ENCODE results near the gene CHMP4B.
"Not testable (repeated sequence)": the region's sequence is repeated elsewhere in the genome, so short reads cannot be mapped to it uniquely, and the experiment has no call there.

CHMP4B gene

DNA sequence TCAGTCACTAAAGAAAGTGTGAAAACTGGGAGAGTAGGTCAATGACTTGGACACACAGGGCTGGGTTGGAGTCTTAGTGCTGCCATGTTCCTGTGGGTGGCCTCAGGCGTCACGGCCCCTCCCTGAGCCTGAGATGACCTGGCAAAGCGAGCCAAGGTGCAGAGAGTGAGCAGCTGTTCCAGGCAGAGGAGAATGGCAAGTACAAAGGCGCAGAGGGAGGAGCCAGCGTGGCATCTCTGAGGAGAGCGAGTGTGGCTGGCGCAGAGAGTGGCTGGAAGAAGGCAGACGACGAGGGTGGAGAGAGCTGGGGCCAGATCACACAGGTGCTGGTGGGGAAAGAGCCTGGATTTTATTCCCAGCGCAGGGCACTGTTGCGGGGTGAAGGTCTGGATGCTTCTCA, 20.6 kb upstream of the CHMP4B start:
- DNase-seq = no peak

DNA sequence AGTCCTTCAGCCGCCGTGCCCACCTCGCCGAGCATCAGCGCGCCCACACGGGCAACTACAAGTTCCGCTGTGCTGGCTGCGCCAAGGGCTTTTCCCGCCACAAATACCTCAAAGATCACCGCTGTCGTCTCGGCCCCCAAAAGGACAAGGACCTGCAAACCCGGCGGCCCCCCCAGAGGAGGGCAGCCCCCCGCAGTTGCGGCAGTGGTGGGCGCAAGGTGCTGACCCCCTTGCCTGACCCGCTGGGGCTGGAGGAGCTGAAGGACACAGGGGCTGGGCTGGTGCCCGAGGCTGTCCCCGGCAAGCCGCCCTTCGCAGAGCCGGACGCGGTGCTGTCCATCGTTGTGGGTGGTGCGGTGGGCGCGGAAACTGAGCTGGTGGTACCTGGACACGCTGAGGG, 20.1 kb upstream of the CHMP4B start:
- no peak for DNase-seq

DNA sequence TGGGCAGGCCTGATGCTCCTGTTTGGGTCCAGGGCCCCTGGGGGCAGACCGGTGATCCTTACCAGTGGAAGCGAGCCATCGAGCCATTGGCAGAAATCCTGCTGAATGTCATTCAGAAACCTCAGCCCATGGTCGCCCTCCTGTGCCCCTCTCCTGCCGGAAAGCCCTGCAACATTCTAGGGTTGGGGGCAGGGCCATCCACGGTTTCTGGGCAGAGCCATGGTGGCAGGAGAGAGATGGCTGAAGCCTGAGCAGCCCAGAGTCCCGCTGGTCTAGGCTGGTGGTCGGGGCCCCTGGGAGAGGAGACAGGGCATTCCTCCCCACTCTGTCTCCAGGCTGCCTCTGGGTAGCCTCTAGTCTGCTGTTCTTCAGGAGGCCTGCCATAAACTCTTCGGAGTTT, 19.6 kb upstream of the CHMP4B start:
- no peak for DNase-seq

DNA sequence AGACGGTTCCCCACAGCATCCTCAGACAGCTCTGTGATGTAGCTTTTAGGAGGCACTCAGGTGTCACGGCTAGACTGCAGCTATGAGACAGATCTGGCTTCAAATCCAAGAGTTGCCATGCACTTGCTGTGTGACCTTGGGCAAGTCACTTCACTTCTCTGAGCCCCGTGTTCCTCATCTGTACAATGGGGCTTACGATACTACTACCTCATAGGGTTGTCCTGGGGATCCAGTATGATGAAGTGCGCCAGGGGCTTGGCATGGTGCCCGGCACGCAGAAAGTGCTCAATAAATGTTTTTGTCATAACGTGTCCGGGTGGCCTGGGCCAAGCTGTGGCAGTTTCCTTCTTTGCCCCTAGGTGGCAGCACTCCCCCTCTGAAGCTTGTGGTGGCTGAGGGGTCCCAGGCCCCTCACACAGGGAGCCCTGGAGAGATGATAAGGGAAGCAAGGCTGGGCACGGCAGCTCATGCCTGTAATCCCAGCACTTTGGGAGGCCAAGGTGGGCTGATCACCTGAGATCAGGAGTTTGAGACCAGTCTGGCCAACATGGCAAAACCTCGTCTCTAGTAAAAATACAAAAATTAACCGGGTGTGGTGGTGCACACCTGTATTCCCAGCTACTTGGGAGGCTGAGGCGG, 19.1 kb upstream of the CHMP4B start:
- DNase-seq = no peak

DNA sequence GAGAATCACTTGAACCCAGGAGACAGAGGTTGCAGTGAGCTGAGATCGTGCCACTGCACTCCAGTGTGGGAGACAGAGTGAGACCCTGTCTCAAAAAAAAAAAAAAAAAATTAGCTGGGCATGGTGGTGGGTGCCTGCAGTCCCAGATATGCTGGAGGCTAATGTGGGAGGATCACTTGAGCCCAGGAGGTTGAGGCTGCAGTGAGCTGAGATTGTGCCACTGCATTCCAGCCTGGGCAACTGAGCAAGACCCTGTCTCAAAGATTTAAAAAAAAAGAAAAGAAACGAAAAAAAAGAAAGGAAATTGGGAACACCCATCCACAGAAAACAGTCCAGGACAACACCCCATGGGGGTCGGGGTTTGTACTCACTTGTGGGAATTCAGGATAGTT, 18.6 kb upstream of the CHMP4B start:
- not testable (repeated sequence) for DNase-seq

DNA sequence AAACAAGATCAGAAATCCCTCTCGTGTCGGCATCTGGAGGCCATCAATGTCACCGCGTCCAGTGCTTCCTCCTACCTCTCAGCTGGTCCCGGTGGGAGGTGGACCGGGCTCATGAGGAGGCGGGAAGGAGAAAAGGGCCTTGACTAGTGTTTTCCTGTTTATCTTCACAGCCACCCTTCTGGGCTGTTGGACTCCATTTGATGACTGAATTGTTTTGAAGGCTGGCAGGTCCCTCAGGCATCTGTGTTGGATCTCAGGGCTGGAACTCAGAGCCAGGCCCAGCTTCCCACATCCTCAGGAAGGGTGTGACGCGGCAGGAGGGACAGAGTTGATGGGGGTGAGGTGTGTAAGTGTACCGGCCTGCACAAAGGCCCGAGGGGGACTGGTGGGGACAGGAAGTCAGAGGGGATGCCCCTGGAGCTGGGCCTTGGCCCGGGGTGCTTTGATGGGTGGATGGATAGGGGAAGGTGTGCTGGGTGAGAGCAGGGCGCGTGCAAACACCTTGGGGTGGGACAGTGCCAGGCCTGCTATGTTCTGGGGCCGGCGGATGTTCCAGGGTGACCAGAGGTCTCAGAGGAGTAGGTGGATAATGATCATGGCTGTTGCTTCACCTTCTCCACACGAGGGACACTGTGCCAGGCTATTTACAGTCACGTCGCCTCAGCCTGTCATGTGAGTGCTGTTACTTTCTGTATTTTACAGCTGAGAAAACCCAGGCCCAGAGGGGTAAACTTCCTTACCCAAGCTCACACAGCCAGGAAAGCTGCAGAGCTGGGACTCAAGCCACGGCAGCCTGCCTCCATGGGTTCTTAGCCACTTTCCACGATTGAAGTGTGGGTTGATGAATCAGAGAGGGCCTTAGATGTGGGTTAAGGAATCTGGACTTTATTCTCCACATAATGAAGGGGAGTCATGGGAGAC, 17.9 kb upstream of the CHMP4B start:
- DNase-seq = no peak

DNA sequence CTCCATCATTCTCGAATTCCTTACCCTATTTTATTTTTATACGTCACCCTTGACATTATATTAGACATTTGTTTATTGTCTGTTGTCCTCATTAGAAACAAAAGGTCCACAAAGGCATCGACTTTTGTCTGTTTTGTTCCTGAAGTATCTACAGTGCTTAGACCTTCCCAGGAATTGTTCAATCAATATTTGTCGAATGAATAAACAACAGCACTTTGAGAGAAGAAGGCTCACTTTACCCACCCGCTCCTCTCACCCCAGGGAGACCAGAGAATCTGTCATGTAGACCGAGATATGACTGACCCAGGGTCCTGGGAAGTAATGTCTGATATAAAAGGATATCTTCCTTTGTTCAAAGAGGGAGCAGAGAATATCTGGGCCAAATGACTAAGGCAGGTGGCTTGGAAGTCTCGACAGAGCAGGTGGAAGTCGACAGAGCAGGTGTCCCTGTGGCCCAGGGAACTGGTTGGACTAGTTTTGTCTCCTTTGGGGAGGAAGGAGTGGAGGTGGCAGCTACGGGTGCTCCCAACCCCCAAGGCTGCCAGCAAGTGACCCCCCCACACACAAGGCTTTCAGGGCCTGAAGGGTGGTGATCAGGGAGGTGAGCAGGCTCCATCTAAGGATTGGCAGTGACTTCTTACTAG, 14.8 kb upstream of the CHMP4B start:
- no peak for DNase-seq

DNA sequence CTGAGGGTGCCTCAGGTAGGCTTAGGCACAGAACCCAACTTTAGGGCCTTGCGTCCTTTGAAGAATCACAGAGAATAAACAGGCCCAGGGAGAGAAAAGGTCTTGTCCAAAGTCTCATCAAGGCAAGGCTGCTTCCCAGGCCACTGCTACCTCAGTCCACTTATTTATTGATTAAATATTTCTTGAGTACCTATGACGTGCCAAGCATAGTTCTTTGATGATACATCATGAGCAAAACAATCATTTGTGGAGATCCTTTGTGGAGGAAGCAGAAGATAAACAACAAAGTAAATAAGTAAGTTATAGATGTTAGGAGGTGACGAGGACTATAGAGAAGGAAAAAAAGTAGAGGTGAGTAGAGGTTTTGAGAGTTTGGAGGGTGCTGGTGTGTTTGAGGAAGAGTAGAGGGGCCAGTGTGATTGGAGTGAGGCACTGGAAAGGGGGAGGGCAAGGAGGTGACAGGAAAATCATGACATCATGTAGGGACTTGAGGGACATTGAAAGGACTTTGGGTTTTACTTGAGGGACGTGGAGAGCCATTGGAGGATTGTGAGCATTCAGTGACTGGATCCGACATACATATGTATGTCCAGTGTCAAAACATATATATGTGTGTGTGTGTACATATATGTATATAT, 14.1 kb upstream of the CHMP4B start:
- DNase-seq = no peak

DNA sequence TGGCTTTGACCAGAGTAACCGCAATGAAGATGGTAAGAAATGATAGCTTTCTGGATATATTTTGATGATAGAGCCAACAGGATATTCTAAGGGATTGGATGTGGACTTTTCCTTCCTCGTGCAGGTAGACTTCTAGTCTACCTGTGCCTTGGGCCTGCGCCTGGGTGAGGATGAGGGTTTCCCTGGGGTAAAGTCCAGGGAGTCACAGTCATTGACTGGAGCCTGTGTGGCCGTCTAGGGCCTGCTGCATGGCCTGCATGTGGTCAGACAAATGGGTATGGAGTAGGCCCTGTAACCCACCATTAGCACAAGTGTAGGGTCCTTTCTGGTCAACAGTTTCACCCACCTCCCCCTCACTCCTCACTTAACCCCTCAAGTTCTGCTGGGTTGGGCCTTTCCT, 12.7 kb upstream of the CHMP4B start:
- DNase-seq = no peak

DNA sequence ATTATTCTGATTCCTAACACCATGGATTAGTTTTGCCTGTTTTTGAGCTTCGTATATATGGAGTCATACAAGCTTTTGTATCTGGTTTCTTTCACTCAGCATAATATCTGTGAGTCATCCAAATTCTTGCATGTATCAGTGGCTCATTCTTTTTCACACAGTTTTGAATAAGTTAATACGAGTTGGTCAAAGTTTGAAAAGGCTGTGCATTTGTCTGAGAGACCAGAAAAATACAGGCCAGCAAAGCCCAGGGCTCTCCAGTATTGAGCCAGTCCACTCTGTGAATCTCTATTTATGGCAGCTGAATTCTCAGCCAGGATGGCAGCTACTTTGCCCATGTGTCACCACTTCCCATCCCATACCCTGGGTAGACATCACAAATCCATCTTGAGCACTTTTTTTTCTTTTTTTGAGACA, 7.2 kb upstream of the CHMP4B start:
- no peak for DNase-seq

DNA sequence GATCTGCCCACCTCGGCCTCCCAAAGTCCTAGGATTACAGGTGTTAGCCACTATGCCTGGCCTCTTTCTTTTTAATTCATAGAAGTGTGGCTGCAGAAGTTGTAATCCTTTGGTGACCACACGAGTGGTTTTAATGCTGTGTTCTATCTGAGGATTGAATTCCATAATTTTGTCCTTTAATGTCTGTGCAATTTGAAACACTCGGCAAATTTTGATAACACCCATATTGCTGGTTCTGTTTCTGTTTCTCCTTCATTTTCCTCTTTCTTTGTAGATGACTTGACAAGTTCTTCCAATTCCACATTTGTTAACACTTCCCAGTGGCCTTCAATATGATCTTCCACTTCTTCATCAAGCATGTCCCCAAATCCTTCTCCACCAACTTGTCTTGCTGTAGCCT, 2.8 kb upstream of the CHMP4B start:
- DNase-seq = no peak

DNA sequence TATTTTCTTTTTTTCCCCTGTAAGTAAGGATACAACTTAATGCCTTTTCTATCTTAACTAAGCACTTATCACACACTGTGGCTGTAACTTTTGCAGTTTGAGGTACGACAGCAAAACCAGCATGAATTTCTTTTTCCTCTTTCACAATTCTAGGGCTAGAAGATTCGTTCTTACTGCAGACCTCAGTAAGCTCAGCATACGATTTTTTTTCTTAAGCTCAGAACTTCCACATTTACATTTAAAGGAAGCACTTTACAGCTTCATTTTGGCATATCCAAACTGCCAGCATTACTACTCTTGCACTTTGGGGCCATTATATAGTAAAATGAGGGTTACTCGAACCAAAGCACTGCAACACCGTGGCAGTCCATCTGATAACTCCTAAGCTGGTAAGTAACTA, 889 bp upstream of the CHMP4B start:
- peak; percentile 69 for DNase-seq

DNA sequence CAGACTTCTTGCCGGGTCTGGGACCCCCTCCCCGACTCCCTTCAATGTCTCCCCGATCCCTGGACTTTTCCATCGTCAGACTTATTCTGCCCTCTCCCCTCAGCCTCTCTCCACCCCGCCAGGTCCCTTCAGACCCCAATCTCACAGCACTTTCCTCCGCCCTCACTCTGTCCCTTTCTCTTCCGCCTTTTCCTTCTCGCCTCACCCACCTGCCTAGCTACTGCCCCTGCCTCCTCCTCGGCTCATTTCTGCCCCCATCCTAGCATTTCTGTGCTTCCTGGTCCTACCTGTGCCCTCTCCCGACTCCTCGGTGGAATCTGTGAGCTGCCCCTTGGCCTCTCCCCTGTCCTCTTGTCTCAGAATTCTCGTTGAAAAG, 616 bp downstream of the CHMP4B start:
- no peak for DNase-seq

DNA sequence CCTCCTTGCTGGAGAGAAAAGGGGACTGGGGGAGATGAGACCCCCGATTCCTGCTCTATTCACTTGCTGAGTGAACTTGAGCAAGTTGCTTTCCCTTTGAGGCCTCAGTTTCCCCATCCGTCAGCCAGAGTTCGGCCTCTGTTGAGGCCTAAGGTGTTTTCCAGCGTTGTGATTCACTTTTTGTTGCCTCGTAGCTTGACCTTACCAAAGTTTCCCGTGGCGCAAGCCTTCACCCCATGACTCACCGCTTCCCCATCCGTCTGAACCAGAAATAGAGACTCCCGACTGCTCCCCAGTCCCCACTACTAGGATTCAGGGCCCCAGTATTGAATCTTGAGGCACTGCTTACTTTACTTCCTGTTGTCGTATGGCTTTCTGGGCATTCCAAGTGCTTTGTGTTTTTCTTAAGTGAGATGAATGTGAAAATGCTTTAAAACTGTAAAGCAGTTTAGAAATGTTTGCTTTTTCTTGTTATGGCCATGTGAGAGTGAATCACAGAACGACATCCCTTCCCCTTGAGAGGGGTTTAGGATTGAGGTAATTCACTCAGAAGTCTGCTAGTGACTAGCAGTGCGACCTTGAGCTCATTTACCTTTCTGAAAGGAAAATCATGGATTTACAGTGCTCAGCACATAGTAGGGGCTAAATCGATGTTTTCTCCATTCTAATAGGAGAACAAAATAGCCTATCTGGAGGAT, 1.2 kb downstream of the CHMP4B start:
- DNase-seq = peak; percentile 77

DNA sequence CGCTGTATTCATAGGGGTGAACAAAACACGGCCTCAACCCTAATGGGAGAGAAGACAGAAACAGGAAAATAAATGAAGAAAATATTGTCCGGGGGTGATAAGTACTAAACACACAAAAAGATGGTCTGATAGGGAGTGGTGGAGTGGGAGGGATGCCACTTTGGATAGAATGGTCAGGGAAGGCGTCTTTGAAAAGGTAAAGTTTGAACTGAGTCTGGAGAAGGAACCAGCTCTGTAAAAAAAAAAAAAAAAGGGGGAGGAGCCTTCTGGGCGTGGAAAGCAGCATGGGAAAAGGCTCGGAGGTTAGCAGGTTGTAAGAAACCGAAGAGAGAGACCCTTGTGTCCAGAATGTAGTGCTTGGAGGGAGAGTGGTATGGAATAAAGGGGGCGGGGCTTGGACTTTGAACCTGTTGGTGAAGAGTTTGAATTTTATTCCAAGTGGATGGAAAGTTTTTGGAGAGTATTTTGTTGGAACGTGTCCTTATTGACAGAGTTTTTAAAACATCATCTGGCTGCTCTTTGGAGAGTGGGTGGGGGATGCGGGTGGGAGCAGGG, 1.8 kb downstream of the CHMP4B start:
- peak; percentile 13 for DNase-seq

DNA sequence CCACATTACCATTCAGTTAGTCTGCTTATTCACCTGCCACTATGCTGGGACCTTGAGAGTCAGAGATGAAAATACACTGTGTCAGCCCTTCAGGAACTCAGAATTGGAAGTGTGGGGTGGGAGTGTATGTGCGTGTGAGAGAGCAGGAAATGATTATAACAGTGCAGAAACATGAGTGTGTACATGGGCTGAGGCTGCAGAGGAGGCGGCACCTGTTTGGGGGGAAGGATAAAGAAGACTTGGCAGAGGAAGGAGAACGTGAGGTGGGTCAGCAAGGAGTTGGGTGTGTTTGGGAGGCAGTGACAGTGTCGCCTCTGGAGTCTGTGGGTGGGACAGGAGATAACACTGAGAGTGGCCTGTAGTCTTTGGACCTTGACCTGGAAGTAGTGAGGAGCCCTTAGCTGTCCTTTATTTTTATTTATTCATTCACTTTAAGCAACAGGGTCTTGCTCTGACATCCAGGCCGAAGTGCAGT, 3.1 kb downstream of the CHMP4B start:
- DNase-seq = no peak

DNA sequence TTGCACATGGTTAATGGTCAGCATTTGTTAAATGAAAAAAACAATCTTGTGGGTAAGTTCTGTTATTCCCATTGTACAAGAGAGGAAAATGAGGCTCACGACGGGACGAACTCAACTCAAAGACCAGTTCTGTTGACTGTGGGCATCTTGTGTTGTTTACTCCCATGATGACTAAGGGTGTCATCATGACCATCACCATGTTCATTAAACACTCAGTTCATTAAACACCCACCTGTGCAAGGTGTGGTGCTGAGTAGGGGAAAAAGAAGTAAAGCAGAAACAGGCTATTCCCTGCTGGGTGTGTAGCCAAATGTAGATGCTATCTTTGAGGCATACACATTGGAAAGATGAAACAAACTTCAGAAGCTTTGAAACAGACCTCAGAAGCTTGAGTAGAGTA, 4.5 kb downstream of the CHMP4B start:
- DNase-seq = no peak

DNA sequence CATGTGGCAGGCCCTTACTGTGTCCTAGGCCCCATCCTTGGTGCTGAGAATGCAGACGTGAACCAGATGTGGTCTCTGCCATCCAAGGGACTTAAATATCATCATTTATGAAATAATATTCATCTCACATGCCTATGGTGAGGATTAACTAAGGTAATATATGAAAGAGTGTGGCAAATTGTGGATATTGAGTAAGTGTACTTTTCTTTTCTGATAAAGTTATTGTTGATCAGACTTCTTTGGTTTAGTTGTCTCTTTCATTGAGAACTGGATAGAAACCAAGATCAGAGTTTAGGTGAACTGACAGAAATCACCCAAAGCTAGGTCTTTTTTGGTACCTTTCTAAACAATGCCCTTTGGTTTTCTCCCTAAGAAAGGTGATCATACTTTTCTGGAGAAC, 5.0 kb downstream of the CHMP4B start:
- DNase-seq = no peak

DNA sequence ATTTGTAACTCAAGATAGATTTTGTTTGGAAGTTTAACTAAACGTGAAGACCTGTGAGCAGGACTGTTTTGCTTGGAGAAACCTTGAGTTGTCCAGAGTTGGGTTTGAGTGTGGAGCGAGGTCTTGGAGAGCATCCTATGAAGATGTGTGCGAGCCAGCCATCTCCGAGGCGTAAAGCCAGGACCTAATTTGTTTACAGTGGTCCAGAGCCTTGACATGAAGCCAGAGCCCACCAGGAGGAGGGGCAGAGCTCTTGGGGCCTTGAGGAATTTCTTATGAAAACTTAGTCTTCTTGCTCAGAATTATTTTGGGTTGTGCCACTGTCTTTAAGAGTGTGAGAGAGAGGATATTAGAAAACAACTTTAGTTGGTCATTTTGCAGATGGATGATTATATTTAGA, 6.3 kb downstream of the CHMP4B start:
- no peak for DNase-seq

DNA sequence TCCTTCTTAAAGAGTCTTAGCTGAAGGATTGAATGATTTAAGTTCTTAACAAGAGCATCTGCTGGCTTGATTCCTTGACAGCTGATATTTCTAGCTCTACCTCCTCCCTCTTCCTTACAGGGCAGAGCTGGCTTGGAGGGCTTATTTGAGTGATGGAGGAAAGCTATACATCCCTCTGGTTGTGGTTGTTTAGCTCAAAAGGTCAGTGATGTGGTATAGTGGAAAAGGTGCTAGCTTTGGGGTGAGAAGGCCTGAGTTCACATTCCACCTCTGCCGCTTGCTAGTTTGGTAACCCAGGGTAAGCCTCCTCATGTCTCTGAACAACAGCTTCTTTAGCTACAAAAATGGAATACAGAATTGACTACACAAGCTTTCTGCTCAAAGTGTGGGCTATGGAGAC, 8.3 kb downstream of the CHMP4B start:
- DNase-seq = no peak

DNA sequence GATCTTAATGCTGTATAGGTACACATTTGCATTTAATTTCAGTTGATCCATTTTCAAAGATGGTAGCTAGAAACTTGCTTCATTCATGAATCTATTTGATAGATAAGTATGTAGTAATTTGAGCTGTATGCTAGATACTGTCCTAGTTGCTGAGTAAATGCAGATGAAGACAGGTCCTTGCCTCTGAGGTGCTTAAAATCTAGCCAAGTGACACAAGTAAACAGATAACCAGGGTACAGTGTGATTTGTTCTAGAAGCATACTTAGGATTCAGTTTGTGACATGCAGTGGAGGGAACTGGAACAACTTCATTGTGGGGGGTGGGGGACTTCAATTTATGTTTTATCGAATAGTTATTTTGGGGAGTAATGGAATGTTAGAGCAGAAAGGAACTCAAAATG, 9.2 kb downstream of the CHMP4B start:
- DNase-seq = no peak

DNA sequence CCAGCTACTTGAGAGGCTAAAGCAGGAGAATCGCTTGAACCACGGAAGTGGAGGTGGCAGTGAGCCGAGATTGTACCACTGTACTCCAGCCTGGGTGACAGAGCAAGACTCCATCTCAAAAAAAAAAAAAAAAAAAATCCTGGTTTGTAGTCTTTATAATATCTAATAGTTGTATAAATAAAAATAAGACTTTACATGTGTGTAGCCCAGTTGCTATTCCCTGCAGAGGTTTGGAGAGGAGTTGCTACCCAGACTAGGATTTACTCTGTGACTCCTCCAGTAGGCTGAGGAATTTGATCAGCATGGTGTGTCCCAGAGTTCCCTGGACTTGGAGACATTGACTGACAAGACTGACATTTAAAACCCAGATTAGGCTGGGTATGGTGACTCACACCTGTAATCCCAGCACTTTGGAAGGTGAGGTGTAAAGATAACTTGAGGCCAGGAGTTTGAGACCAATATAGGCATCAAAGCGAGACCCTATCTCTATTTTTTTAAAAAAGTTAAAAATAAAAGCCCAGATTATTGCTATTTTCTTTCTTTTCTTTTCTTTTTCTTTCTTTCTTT, 10.2 kb downstream of the CHMP4B start:
- no peak for DNase-seq

Data from MV-4-11 (cell line).